HUES6 (cell line): Measurements from ENCODE around the gene IL12RB2.
A peak's percentile ranks its signal among the peaks of the same experiment; 100 is the strongest.

Experiments used
- H3K27ac ChIP-seq: 2 replicates; pipeline ENCODE4 v1.7.0; 2013; ENCODE audit warnings: low read depth, mild to moderate bottlenecking, low read length, inconsistent platforms
- H3K27me3 ChIP-seq: 2 replicates; pipeline ENCODE4 v1.6.1; 2013; ENCODE audit warnings: low read length; ENCODE audit not compliant: control insufficient read depth, insufficient read depth
- H3K36me3 ChIP-seq: 2 replicates; pipeline ENCODE4 v1.6.1; 2013; ENCODE audit warnings: low read length; ENCODE audit not compliant: control insufficient read depth, insufficient read depth
- H3K4me1 ChIP-seq: 2 replicates; pipeline ENCODE4 v1.6.1; 2013; ENCODE audit warnings: low read length; ENCODE audit not compliant: control insufficient read depth, insufficient read depth
- H3K4me3 ChIP-seq: 2 replicates; pipeline ENCODE4 v1.5.1; 2013; ENCODE audit warnings: low read depth, low read length
- H3K9ac ChIP-seq: one replicate; pipeline ENCODE4 v1.6.1; 2013; ENCODE audit warnings: mild to moderate bottlenecking, low read length
- H3K9me3 ChIP-seq: 2 replicates; pipeline ENCODE4 v1.6.1; 2013; ENCODE audit warnings: low read depth, low read length; ENCODE audit not compliant: control insufficient read depth, insufficient read depth

Gene IL12RB2

GRCh38 chr1:67333603-67334002 is 25.9 kb downstream of the IL12RB2 start:
- H3K9me3 ChIP-seq: no peaks in the 10 kb centered on the region
- no peaks in the 10 kb centered on the region for H3K36me3 ChIP-seq
- peaks cover 18% of the 10 kb centered on the region for H3K4me1 ChIP-seq
- H3K27ac ChIP-seq: no peak overlapping the region
- no peak overlapping the region for H3K4me3 ChIP-seq
- H3K9ac ChIP-seq: no peak overlapping the region
- H3K27me3 ChIP-seq: no peaks in the 10 kb centered on the region

- Histone ChIP-seq H3K4me1 (peaks cover 23% of the 10 kb centered on the region), H3K9ac (no peak overlapping the region), H3K9me3 (no peaks in the 10 kb centered on the region), H3K27me3 (peaks cover 2% of the 10 kb centered on the region; the same call in 1 of the 2 replicates), H3K27ac (no peak overlapping the region), H3K36me3 (no peaks in the 10 kb centered on the region), H3K4me3 (no peak overlapping the region)
Observed at GRCh38 chr1:67335411-67335810, 27.7 kb downstream of the IL12RB2 start.

GRCh38 chr1:67336157-67336556 is 28.5 kb downstream of the IL12RB2 start:
- Histone ChIP-seq H3K36me3 (no peaks in the 10 kb centered on the region), H3K9ac (no peak overlapping the region), H3K27ac (no peak overlapping the region), H3K9me3 (no peaks in the 10 kb centered on the region), H3K4me1 (peaks cover 23% of the 10 kb centered on the region), H3K27me3 (peaks cover 2% of the 10 kb centered on the region; the same call in 1 of the 2 replicates), H3K4me3 (no peak overlapping the region)

DNA sequence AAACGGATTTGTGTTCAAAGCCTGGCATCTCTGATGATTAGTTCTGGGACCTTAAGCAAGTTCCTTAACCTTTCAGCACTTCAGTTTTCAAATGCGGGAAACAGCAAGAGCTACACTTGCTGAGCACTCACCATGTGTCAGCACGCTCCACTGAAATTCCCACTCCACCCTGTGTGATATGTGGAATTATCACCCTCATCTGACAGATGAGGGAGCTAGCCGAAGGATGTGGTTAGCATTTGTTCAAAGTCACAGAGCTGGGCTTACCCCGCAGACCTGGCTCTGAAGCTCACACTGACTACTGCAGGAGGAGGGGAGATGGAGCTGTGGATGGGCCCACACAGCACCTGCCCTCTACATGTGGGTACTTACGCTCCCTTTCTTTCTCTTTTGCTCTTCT is 29.1 kb downstream of the IL12RB2 start:
- H3K36me3 ChIP-seq: no peaks in the 10 kb centered on the region
- no peak overlapping the region for H3K4me3 ChIP-seq
- H3K4me1 ChIP-seq: peaks cover 27% of the 10 kb centered on the region
- H3K27me3 ChIP-seq: peaks cover 2% of the 10 kb centered on the region; the same call in 1 of the 2 replicates
- H3K9ac ChIP-seq: no peak overlapping the region
- H3K27ac ChIP-seq: no peak overlapping the region
- H3K9me3 ChIP-seq: no peaks in the 10 kb centered on the region

- Histone ChIP-seq H3K36me3 (no peaks in the 10 kb centered on the region), H3K9ac (no peak overlapping the region), H3K27ac (no peak overlapping the region)
Observed at GRCh38 chr1:67338642-67339041, 31.0 kb downstream of the IL12RB2 start.

DNA sequence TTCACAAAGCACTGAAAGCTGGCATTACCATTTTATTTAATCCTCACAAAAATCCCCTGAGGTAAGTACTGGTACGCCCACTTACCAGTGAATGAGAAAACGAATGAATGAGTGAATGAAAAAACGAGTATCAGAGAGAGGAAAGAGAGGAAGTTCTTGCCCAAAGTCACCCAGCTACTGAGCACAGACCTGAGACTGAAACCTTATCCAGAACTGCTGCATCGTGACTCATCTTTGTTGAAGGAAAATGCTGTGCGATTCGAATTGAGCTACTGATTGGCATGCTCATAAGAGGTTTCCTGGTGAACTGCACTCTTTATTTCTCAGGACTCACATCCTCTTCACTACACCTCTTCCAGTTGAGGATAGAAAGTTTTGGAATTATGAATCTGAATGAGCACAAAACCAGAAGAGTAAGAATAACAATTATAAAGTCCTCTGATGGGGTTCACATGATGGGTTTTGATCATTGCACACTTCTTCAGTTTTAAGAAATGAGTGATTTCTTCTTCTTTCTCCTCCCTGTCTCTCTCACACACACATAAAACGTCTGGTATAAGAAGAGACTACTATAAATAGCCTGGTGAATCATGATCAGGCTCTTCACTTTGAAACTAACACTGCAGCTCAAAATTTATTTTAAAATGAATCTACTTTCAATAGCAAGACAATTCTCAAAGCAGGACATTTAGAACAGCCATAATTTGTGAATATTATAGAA is 32.1 kb downstream of the IL12RB2 start:
- Histone ChIP-seq H3K4me1 (peaks cover 17% of the 10 kb centered on the region), H3K27ac (no peak overlapping the region), H3K27me3 (peaks cover 2% of the 10 kb centered on the region; the same call in 1 of the 2 replicates), H3K36me3 (no peaks in the 10 kb centered on the region), H3K9me3 (no peaks in the 10 kb centered on the region), H3K9ac (no peak overlapping the region), H3K4me3 (no peak overlapping the region)

More at GRCh38 chr1:67338642-67339041, 31.0 kb downstream of the IL12RB2 start:
- H3K27me3 ChIP-seq: peaks cover 2% of the 10 kb centered on the region; the same call in 1 of the 2 replicates
- no peak overlapping the region for H3K4me3 ChIP-seq
- H3K4me1 ChIP-seq: peaks cover 19% of the 10 kb centered on the region
- H3K9me3 ChIP-seq: no peaks in the 10 kb centered on the region

GRCh38 chr1:67342076-67342890 is 34.6 kb downstream of the IL12RB2 start:
- H3K4me1 ChIP-seq: peaks cover 13% of the 10 kb centered on the region
- H3K9me3 ChIP-seq: no peaks in the 10 kb centered on the region
- no peak overlapping the region for H3K4me3 ChIP-seq
- H3K27me3 ChIP-seq: peaks cover 2% of the 10 kb centered on the region; the same call in 1 of the 2 replicates
- no peak overlapping the region for H3K27ac ChIP-seq
- no peaks in the 10 kb centered on the region for H3K36me3 ChIP-seq
- no peak overlapping the region for H3K9ac ChIP-seq

GRCh38 chr1:67345556-67345955 is 37.9 kb downstream of the IL12RB2 start:
- Histone ChIP-seq H3K4me1 (peaks cover 18% of the 10 kb centered on the region), H3K27me3 (no peaks in the 10 kb centered on the region), H3K9me3 (no peaks in the 10 kb centered on the region), H3K27ac (no peak overlapping the region), H3K9ac (no peak overlapping the region), H3K36me3 (no peaks in the 10 kb centered on the region), H3K4me3 (no peak overlapping the region)

DNA sequence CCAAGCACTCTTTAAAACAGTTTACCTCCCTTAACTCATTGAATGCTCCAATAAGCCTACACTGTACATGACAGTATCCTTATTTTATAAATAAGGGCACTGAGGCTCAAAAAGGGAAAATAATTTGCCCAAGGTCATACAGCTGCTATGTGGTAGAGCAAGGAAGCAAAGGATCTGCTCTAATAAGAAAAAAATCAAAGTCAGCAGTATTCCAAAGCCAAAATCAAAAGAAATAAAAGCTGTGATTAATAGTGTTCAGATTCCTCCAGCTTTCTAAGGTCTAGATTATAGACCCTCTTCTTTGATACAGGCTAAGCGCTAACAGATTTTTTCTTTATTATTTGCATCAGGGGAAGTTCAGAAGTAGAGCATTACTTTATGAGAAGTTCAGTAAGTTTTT is 39.3 kb downstream of the IL12RB2 start:
- H3K9ac ChIP-seq: no peak overlapping the region
- H3K27ac ChIP-seq: no peak overlapping the region
- H3K4me1 ChIP-seq: peaks cover 13% of the 10 kb centered on the region
- no peaks in the 10 kb centered on the region for H3K9me3 ChIP-seq
- no peaks in the 10 kb centered on the region for H3K36me3 ChIP-seq
- no peak overlapping the region for H3K4me3 ChIP-seq
- H3K27me3 ChIP-seq: no peaks in the 10 kb centered on the region

DNA sequence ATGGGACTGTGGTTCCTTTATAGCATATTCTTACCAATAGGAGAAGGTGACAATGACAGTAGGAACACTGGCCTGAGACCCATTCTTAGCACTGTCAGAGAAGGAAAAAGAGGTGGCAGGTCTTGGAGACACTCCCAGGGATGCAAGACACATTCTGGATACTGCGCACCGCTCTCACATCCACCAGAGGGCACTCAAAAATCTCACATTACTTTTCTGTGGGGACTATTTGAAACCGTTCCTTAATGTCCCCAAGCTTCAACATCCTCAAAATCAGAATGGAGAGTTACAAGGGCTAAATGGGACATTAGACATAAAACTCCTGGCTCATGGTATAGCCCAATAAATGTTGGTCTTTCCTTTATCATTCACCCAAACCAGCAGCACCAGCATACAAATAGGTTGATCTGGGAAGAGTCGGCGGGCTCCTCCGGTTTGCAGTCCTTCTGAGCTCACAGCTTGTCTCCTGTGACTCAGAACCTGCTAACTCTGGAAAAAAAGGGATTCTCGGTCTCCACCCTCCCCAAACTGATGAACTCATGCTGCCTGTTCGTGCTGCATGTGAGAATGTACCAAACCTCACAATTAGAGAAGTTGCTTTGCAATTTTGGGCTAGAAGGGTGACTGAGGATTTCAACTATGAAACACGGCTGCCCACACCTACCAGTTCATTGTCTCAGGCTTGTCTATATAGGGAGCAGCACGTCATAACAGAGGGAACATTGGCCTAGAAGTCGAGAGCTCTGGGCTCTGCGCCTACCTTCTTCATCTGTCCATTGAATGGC is 40.2 kb downstream of the IL12RB2 start:
- no peak overlapping the region for H3K9ac ChIP-seq
- no peak overlapping the region for H3K27ac ChIP-seq
- H3K27me3 ChIP-seq: no peaks in the 10 kb centered on the region
- peaks cover 10% of the 10 kb centered on the region for H3K4me1 ChIP-seq
- peak overlapping the region; percentile 40; the same call in 1 of the 2 replicates for H3K4me3 ChIP-seq
- H3K9me3 ChIP-seq: no peaks in the 10 kb centered on the region
- no peaks in the 10 kb centered on the region for H3K36me3 ChIP-seq
